H1 (cell line): ENCODE data around the gene TCF20. TPM values are rescaled to one million over a fixed set of nuclear protein-coding genes. Genes with fewer than 3 reads are reported as not detected.

ENCODE experiments used
- BCL11A ChIP-seq, 2 experiments: IDR thresholded peaks; one replicate each; pipeline ENCODE4 v1.6.1; 2011; ENCODE audit warnings: low read depth in 2 of 2, low read length in 2 of 2, mild to moderate bottlenecking in 2 of 2
- BRCA1 ChIP-seq: IDR thresholded peaks from 2 replicates; pipeline ENCODE4 v1.6.1; 2012; ENCODE audit warnings: low read depth, low read length, improper control_type of control experiment
- CBX8 ChIP-seq: fragments of 300-800, 300-1000 bp; sonication (generic); IDR thresholded peaks from 2 replicates; pipeline ENCODE4 v1.7.1; 2016; ENCODE audit warnings: low read depth, low read length, borderline replicate concordance
- CTBP2 ChIP-seq: IDR thresholded peaks from 2 replicates; pipeline ENCODE4 v1.7.0; 2011; ENCODE audit warnings: borderline replicate concordance, mild to moderate bottlenecking, moderate library complexity, mixed read lengths, low read length; ENCODE audit not compliant: insufficient read depth, insufficient read length
- KDM4A ChIP-seq: IDR thresholded peaks from one replicate; pipeline ENCODE4 v1.7.1; 2012; ENCODE audit warnings: low read depth, mild to moderate bottlenecking, moderate library complexity, low read length, inconsistent platforms; ENCODE audit not compliant: severe bottlenecking
- RNF2 ChIP-seq: fragments of 200-900, 300-1000 bp; sonication (generic); IDR thresholded peaks from 2 replicates; pipeline ENCODE4 v1.7.1; 2016; ENCODE audit warnings: borderline replicate concordance, low read depth, mild to moderate bottlenecking, antibody characterized with exemption, low read length; ENCODE audit not compliant: poor library complexity, severe bottlenecking; ENCODE audit errors: missing control alignments
- SAP30 ChIP-seq: fragments of 300-600 bp; sonication (generic); IDR thresholded peaks from 2 replicates; pipeline ENCODE4 v1.7.1; 2012; ENCODE audit warnings: low read length, moderate library complexity, mild to moderate bottlenecking, inconsistent platforms; ENCODE audit not compliant: insufficient read depth, insufficient replicate concordance
- polyA plus RNA-seq, 7 experiments: library from polyadenylated mRNA; depleted of rRNA in 3 of 7; stranded (reverse) in 5 of 7; unstranded in 2 of 7; fragments of >200 nt in 5 of 7; fragments of 200-250 nt in 2 of 7; gene quantifications; 1 replicate in 5 of 7; 2 replicates in 1 of 7; 4 replicates in 1 of 7; pipeline versions ENCODE4 v1.2.1 to v1.2.3, GENCODE V29; 2011 to 2013; ENCODE audit warnings: missing spikeins in 2 of 7, mixed read lengths in 2 of 7
- total RNA-seq: library from RNA; stranded (reverse); fragmentation: NEBNext Ultra II Directional; extraction: Animal tissue kit (Norgen Biotek cat#: 25700); gene quantifications from 2 replicates; pipeline ENCODE4 v1.2.1, GENCODE V29; 2021
- TF ChIP-seq, protein P1 (sequence below): IDR thresholded peaks from 2 replicates; pipeline ENCODE4 v1.6.1; 2012; ENCODE audit warnings: inconsistent platforms

Gene TCF20
- total and polyA plus RNA-seq, 2 of the 8 experiments (the other 6 are each of a cell fraction or from before 2014, with no cell fraction given): 22.0 to 79.8 TPM

DNA sequence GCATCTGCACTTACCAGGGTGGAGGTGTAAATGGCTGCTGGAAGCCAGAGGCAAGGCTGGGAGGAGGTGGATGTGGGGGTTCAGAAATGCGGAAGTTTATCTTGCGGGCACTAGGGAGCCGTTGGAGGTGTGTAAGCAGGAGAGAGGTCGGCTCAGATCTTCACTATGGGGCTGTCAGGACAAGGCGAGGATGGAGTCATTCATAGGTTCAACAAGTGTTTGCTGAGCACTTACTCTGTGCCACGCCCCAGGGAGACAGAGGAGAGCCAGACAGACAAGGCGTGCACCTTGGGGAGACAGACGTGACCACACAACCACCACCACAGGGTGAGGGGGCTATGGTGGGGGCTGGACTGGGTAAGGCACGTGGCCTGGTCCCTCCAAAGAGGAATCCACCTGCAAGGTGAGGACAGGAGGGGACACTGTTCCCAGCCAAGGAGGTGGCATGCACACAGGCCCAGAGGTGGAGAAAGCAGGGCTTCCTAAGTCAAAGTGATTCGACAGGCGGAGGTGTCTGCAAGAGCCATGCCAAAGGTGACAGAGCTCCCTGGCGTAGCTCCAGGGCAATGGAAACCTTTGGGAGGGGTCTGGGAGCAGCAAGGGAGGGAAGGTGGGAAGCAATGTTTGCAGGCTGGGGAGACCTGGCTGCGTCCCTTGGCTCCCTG is 30.8 kb upstream of the TCF20 start (continued):
- TF ChIP-seq KDM4A: no peak
- TF ChIP-seq, protein P1, sequence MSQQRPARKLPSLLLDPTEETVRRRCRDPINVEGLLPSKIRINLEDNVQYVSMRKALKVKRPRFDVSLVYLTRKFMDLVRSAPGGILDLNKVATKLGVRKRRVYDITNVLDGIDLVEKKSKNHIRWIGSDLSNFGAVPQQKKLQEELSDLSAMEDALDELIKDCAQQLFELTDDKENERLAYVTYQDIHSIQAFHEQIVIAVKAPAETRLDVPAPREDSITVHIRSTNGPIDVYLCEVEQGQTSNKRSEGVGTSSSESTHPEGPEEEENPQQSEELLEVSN: no peak
- no peak for TF ChIP-seq RNF2
- no peak for TF ChIP-seq CTBP2
- no peak for TF ChIP-seq CBX8
- no peak for TF ChIP-seq SAP30
- TF ChIP-seq BCL11A (IDR thresholded peaks at IDR 0.05; ENCODE audit: low read depth in 2 of 2, low read length in 2 of 2): no peak
- TF ChIP-seq BRCA1: no peak
